T-helper 2 cell treated with Interferon-gamma antibody and Interleukin-4, amounts not matched to agents 100 ng/mL and 5 ng/mL, for 36 hours (primary cell): ENCODE measurements around the gene MAMDC2. TPM values are rescaled to one million over a fixed set of nuclear protein-coding genes. Genes with fewer than 3 reads are reported as not detected.

Source experiments
- intact Hi-C: fragments of 100-400 bp; cut with micrococcal nuclease; formaldehyde crosslinking; loops from one replicate; pipeline ENCODE4 v1.15.1; 2023
- total RNA-seq: library from RNA; stranded (reverse); gene quantifications from 2 replicates; pipeline ENCODE4 v1.2.3, GENCODE V29; 2022

MAMDC2 gene
- total RNA-seq, 1 donor from 2014 or later, result not detected

GRCh38 chr9:70130266-70130665 is 86.6 kb downstream of the MAMDC2 start:
- intact Hi-C loops, result no loop called here

GRCh38 chr9:70131296-70131695 is 87.6 kb downstream of the MAMDC2 start:
- intact Hi-C loops, result no loop called here

- intact Hi-C loops, result no loop called here
These were observed 89.9 kb downstream of the MAMDC2 start for GRCh38 chr9:70133253-70134208.

GRCh38 chr9:70134360-70134759 is 90.7 kb downstream of the MAMDC2 start:
- intact Hi-C loops, result no loop called here

GRCh38 chr9:70135176-70135575 is 91.5 kb downstream of the MAMDC2 start:
- intact Hi-C loops, result no loop called here

- intact Hi-C loops, result no loop called here
These were observed 93.0 kb downstream of the MAMDC2 start for GRCh38 chr9:70136632-70137031.

GRCh38 chr9:70137577-70137976 is 93.9 kb downstream of the MAMDC2 start:
- intact Hi-C loops, result no loop called here

GRCh38 chr9:70142101-70142500 is 98.5 kb downstream of the MAMDC2 start:
- intact Hi-C loops, result no loop called here

- intact Hi-C loops, result no loop called here
These were observed 99.9 kb downstream of the MAMDC2 start for GRCh38 chr9:70143394-70144130.

- intact Hi-C loops, result no loop called here
These were observed 100.5 kb downstream of the MAMDC2 start for GRCh38 chr9:70144131-70144503.

GRCh38 chr9:70145981-70146380 is 102.3 kb downstream of the MAMDC2 start:
- intact Hi-C loops, result no loop called here

- intact Hi-C loops, result no loop called here
These were observed 103.5 kb downstream of the MAMDC2 start for GRCh38 chr9:70147196-70147595.

- intact Hi-C loops, result no loop called here
These were observed 104.0 kb downstream of the MAMDC2 start for GRCh38 chr9:70147651-70148050.

GRCh38 chr9:70152350-70152749 is 108.7 kb downstream of the MAMDC2 start:
- intact Hi-C loops, result no loop called here

GRCh38 chr9:70156729-70157128 is 113.1 kb downstream of the MAMDC2 start:
- intact Hi-C loops, result no loop called here

- intact Hi-C loops, result no loop called here
These were observed 116.0 kb downstream of the MAMDC2 start for GRCh38 chr9:70159630-70160029.

GRCh38 chr9:70160686-70161600 is 117.3 kb downstream of the MAMDC2 start:
- intact Hi-C loops, result no loop called here

- intact Hi-C loops, result no loop called here
These were observed 121.5 kb downstream of the MAMDC2 start for GRCh38 chr9:70165006-70165602.

- intact Hi-C loops, result no loop called here
These were observed 124.9 kb downstream of the MAMDC2 start for GRCh38 chr9:70168521-70168920.

GRCh38 chr9:70169222-70169621 is 125.6 kb downstream of the MAMDC2 start:
- intact Hi-C loops, result no loop called here
